ENCODE measurements around the gene BRINP3.

DNA sequence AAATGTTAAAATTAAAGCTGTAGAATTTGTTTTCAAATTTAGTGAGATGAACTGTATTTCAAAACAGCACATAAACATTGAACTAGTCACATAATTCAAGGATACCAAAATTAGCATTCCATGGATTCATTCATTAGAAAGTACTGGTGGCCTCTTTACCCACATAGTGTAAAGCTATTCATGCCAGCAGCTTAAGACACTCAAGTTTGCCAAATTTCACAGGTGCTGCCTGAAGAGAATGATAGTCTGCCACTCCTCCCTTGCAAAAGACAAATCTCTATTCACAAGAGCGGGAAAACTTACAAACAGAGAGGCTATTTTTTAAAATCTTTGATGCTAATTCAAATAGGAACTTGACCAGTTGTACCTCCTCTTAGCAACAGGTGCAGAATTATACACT lies 337.0 kb downstream of the BRINP3 start:
- TF ChIP-seq POLR2A (IDR thresholded peaks at IDR 0.05), result no peak
- TF ChIP-seq, protein P1, sequence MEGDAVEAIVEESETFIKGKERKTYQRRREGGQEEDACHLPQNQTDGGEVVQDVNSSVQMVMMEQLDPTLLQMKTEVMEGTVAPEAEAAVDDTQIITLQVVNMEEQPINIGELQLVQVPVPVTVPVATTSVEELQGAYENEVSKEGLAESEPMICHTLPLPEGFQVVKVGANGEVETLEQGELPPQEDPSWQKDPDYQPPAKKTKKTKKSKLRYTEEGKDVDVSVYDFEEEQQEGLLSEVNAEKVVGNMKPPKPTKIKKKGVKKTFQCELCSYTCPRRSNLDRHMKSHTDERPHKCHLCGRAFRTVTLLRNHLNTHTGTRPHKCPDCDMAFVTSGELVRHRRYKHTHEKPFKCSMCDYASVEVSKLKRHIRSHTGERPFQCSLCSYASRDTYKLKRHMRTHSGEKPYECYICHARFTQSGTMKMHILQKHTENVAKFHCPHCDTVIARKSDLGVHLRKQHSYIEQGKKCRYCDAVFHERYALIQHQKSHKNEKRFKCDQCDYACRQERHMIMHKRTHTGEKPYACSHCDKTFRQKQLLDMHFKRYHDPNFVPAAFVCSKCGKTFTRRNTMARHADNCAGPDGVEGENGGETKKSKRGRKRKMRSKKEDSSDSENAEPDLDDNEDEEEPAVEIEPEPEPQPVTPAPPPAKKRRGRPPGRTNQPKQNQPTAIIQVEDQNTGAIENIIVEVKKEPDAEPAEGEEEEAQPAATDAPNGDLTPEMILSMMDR (IDR thresholded peaks at IDR 0.05), result no peak

Measured in upper lobe of left lung (tissue), 4 donors.